ENCODE results near the gene TNFRSF14. TPM values are rescaled to one million over a fixed set of nuclear protein-coding genes. Genes with fewer than 3 reads are reported as not detected.
A peak's percentile ranks its signal among the peaks of the same experiment; 100 is the strongest.

Gene TNFRSF14
- total RNA-seq, 2 donors from 2014 or later, result 124 to 183 TPM

- ATAC-seq (no peak), DNase-seq (ENCODE audit: low spot score in 2 of 2) (no peak)
- Mint-ChIP-seq H3K36me3 (peaks cover 6 to 16% of the 10 kb centered on the region in 2 donors), H3K27ac (peak overlapping the region; percentile 72 to 94), H3K9me3 (peaks cover under 1 to 7% of the 10 kb centered on the region in 2 donors)
Measured at GRCh38 chr1:2583871-2584351, 27.7 kb downstream of the TNFRSF14 start.

GRCh38 chr1:2584686-2585317 is 28.6 kb downstream of the TNFRSF14 start:
- no peak for DNase-seq (ENCODE audit: low spot score in 2 of 2)
- peaks cover 0 to 5% of the 10 kb centered on the region in 2 donors for H3K9me3 Mint-ChIP-seq
- H3K27ac Mint-ChIP-seq, result peak overlapping the region; percentile 52 to 94
- peaks cover 6 to 12% of the 10 kb centered on the region in 2 donors for H3K36me3 Mint-ChIP-seq
- no peak for ATAC-seq

GRCh38 chr1:2585318-2586092 is 29.3 kb downstream of the TNFRSF14 start:
- H3K27ac Mint-ChIP-seq, result peak overlapping the region; percentile 94 to 98
- H3K9me3 Mint-ChIP-seq, result peaks cover 0 to 5% of the 10 kb centered on the region in 2 donors
- H3K36me3 Mint-ChIP-seq, result peaks cover 6 to 12% of the 10 kb centered on the region in 2 donors
- ATAC-seq (peak; percentile 42 to 44), DNase-seq (ENCODE audit: low spot score in 2 of 2) (peak; percentile 59 to 81)

- H3K9me3 Mint-ChIP-seq, result peaks cover 0 to 4% of the 10 kb centered on the region in 2 donors
- peak; percentile 99 for DNase-seq (ENCODE audit: low spot score in 2 of 2)
- peak; percentile 80 to 84 for ATAC-seq
- peak within 1 kb of the TSS; percentile 94 to 98 for H3K27ac Mint-ChIP-seq
- H3K36me3 Mint-ChIP-seq, result peaks cover 6 to 11% of the 10 kb centered on the region in 2 donors
Measured at GRCh38 chr1:2586154-2587070, 30.2 kb downstream of the TNFRSF14 start, which contains the start of gene PRXL2B. PRXL2B (plus strand) TSS chr1:2586777; CDS start chr1:2586886, 109 bp downstream.

- H3K27ac Mint-ChIP-seq, result peak overlapping the region in 1 of 2 donors; percentile 94
- H3K9me3 Mint-ChIP-seq, result no peaks in the 10 kb centered on the region
- ATAC-seq (peak in 1 of 2 donors; percentile 0), DNase-seq (ENCODE audit: low spot score in 2 of 2) (peak in 1 of 2 donors; percentile 37)
- peaks cover 6% of the 10 kb centered on the region in 2 donors for H3K36me3 Mint-ChIP-seq
Measured at GRCh38 chr1:2587071-2587859, 31.1 kb downstream of the TNFRSF14 start.

- DNase-seq (ENCODE audit: low spot score in 2 of 2) (no peak), ATAC-seq (no peak)
- Mint-ChIP-seq H3K36me3 (peaks cover 6% of the 10 kb centered on the region in 2 donors), H3K27ac (peak overlapping the region in 1 of 2 donors; percentile 94), H3K9me3 (no peaks in the 10 kb centered on the region)
Measured at GRCh38 chr1:2587860-2588571, 31.8 kb downstream of the TNFRSF14 start.

GRCh38 chr1:2588661-2589430 is 32.7 kb downstream of the TNFRSF14 start:
- Mint-ChIP-seq H3K27ac (no peak overlapping the region), H3K36me3 (peaks cover 6% of the 10 kb centered on the region in 2 donors), H3K9me3 (no peaks in the 10 kb centered on the region)
- no peak for DNase-seq (ENCODE audit: low spot score in 2 of 2)
- ATAC-seq, result no peak

GRCh38 chr1:2589431-2590232 is 33.5 kb downstream of the TNFRSF14 start:
- H3K9me3 Mint-ChIP-seq, result no peaks in the 10 kb centered on the region
- ATAC-seq, result no peak
- peaks cover 4 to 5% of the 10 kb centered on the region in 2 donors for H3K36me3 Mint-ChIP-seq
- H3K27ac Mint-ChIP-seq, result no peak overlapping the region
- DNase-seq (ENCODE audit: low spot score in 2 of 2), result no peak

- DNase-seq (ENCODE audit: low spot score in 2 of 2) (no peak), ATAC-seq (no peak)
- no peak overlapping the region for H3K27ac Mint-ChIP-seq
- no peaks in the 10 kb centered on the region for H3K36me3 Mint-ChIP-seq
- no peaks in the 10 kb centered on the region for H3K9me3 Mint-ChIP-seq
Measured at GRCh38 chr1:2590233-2591141, 34.3 kb downstream of the TNFRSF14 start.

- Mint-ChIP-seq H3K9me3 (no peaks in the 10 kb centered on the region), H3K27ac (no peak overlapping the region), H3K36me3 (no peaks in the 10 kb centered on the region)
- DNase-seq (ENCODE audit: low spot score in 2 of 2), result no peak
- ATAC-seq, result no peak
Measured at GRCh38 chr1:2591233-2591580, 35.0 kb downstream of the TNFRSF14 start.

GRCh38 chr1:2591581-2592261 is 35.5 kb downstream of the TNFRSF14 start:
- no peak overlapping the region for H3K27ac Mint-ChIP-seq
- ATAC-seq (no peak), DNase-seq (ENCODE audit: low spot score in 2 of 2) (no peak)
- no peaks in the 10 kb centered on the region for H3K36me3 Mint-ChIP-seq
- no peaks in the 10 kb centered on the region for H3K9me3 Mint-ChIP-seq

- Mint-ChIP-seq H3K36me3 (no peaks in the 10 kb centered on the region), H3K9me3 (no peaks in the 10 kb centered on the region), H3K27ac (peak overlapping the region in 1 of 2 donors; percentile 6)
- ATAC-seq (peak; percentile 31 to 36), DNase-seq (ENCODE audit: low spot score in 2 of 2) (peak in 1 of 2 donors; percentile 52)
Measured at GRCh38 chr1:2592672-2593071, 36.5 kb downstream of the TNFRSF14 start.
